Liver (tissue), 9 donors: ENCODE measurements around the gene THBS3. TPM values are rescaled to one million over a fixed set of nuclear protein-coding genes. Genes with fewer than 3 reads are reported as not detected.

Source experiments
- DNase-seq: peaks from one replicate; pipeline ENCODE4 v3.0.0-alpha.2; 2017; ENCODE audit warnings: low spot score
- H3K27ac ChIP-seq, 2 donors: one replicate each; pipeline ENCODE4 v1.7.0; 2013; ENCODE audit warnings: inconsistent platforms in 2 of 2, low read length in 2 of 2, control low read depth in 1 of 2, low read depth in 1 of 2, mild to moderate bottlenecking in 1 of 2
- H3K27me3 ChIP-seq, 4 donors: one replicate each; pipeline versions ENCODE4 v1.6.1 to v1.7.0; 2013; ENCODE audit warnings: low read length in 3 of 4, inconsistent platforms in 1 of 4, mild to moderate bottlenecking in 1 of 4, moderate library complexity in 1 of 4; ENCODE audit not compliant: control insufficient read depth in 4 of 4, insufficient read depth in 4 of 4
- H3K36me3 ChIP-seq, 4 donors: one replicate each; pipeline versions ENCODE4 v1.6.1 to v1.7.0; 2013; ENCODE audit warnings: low read length in 3 of 4, mild to moderate bottlenecking in 3 of 4, low read depth in 1 of 4, moderate library complexity in 1 of 4; ENCODE audit not compliant: control insufficient read depth in 4 of 4, insufficient read depth in 3 of 4
- H3K4me1 ChIP-seq, 4 donors: one replicate each; pipeline versions ENCODE4 v1.6.1 to v1.7.0; 2013; ENCODE audit warnings: low read length in 3 of 4, mild to moderate bottlenecking in 3 of 4, moderate library complexity in 1 of 4; ENCODE audit not compliant: control insufficient read depth in 4 of 4, insufficient read depth in 4 of 4
- H3K4me3 ChIP-seq, 3 donors: one replicate each; pipeline versions ENCODE4 v1.6.1 to v1.7.0; 2013; ENCODE audit warnings: low read length in 3 of 3, control low read depth in 1 of 3, low read depth in 1 of 3, mild to moderate bottlenecking in 1 of 3
- H3K9ac ChIP-seq, 2 donors: one replicate each; pipeline ENCODE4 v1.7.0; 2013; ENCODE audit warnings: low read length in 2 of 2, mild to moderate bottlenecking in 2 of 2, moderate library complexity in 2 of 2, control low read depth in 1 of 2, low read depth in 1 of 2
- H3K9me3 ChIP-seq, 4 donors: one replicate each; pipeline versions ENCODE4 v1.6.1 to v1.7.0; 2013; ENCODE audit warnings: low read length in 3 of 4; ENCODE audit not compliant: control insufficient read depth in 4 of 4
- ATF3 ChIP-seq: IDR thresholded peaks from 2 replicates; pipeline ENCODE4 v1.6.1; 2016; ENCODE audit warnings: antibody characterized with exemption
- CTCF ChIP-seq: fragments of 150-350 bp; IDR thresholded peaks from 2 replicates; pipeline ENCODE4 v1.5.1; 2017; ENCODE audit warnings: improper control_type of control experiment, low read depth, low read length; ENCODE audit not compliant: missing input control
- EGR1 ChIP-seq, 2 donors: IDR thresholded peaks; 2 replicates each; pipeline ENCODE4 v1.6.1; 2016 to 2018; ENCODE audit warnings: antibody characterized with exemption in 2 of 2, low read depth in 2 of 2
- FOXA1 ChIP-seq: IDR thresholded peaks from 2 replicates; pipeline ENCODE4 v1.6.1; 2016; ENCODE audit warnings: antibody characterized with exemption
- FOXA2 ChIP-seq: IDR thresholded peaks from 2 replicates; pipeline ENCODE4 v1.6.1; 2016; ENCODE audit warnings: antibody characterized with exemption
- GABPA ChIP-seq, 2 donors: IDR thresholded peaks in 1 of 2; conservative IDR thresholded peaks in 1 of 2; 2 replicates each; pipeline ENCODE4 v1.6.1; 2016; ENCODE audit warnings: antibody characterized with exemption in 2 of 2, mild to moderate bottlenecking in 1 of 2, moderate library complexity in 1 of 2
- HNF4A ChIP-seq, 2 donors: conservative IDR thresholded peaks; 2 replicates each; pipeline ENCODE4 v1.6.1; 2016; ENCODE audit warnings: antibody characterized with exemption in 2 of 2, mild to moderate bottlenecking in 2 of 2
- HNF4G ChIP-seq: IDR thresholded peaks from 2 replicates; pipeline ENCODE4 v1.6.1; 2016; ENCODE audit warnings: antibody characterized with exemption
- JUND ChIP-seq, 2 donors: IDR thresholded peaks; 2 replicates each; pipeline ENCODE4 v1.6.1; 2016; ENCODE audit warnings: antibody characterized with exemption in 2 of 2
- MAX ChIP-seq: IDR thresholded peaks from 2 replicates; pipeline ENCODE4 v1.6.1; 2016; ENCODE audit warnings: antibody characterized with exemption
- NR2F2 ChIP-seq: IDR thresholded peaks from 2 replicates; pipeline ENCODE4 v1.6.1; 2016; ENCODE audit warnings: antibody characterized with exemption
- RAD21 ChIP-seq, 2 donors: IDR thresholded peaks; 2 replicates each; pipeline ENCODE4 v1.6.1; 2016; ENCODE audit warnings: antibody characterized with exemption in 2 of 2, mild to moderate bottlenecking in 2 of 2
- REST ChIP-seq: IDR thresholded peaks from 2 replicates; pipeline ENCODE4 v1.6.1; 2016; ENCODE audit warnings: antibody characterized with exemption, mild to moderate bottlenecking
- RXRA ChIP-seq, 2 donors: IDR thresholded peaks; 2 replicates each; pipeline ENCODE4 v1.6.1; 2017 to 2018; ENCODE audit warnings: antibody characterized with exemption in 2 of 2, mild to moderate bottlenecking in 1 of 2
- SP1 ChIP-seq: IDR thresholded peaks from 2 replicates; pipeline ENCODE4 v1.6.1; 2018; ENCODE audit warnings: antibody characterized with exemption, mild to moderate bottlenecking
- YY1 ChIP-seq: IDR thresholded peaks from 2 replicates; pipeline ENCODE4 v1.6.1; 2016; ENCODE audit warnings: antibody characterized with exemption, mild to moderate bottlenecking
- ZBTB33 ChIP-seq: IDR thresholded peaks from 2 replicates; pipeline ENCODE4 v1.6.1; 2016; ENCODE audit warnings: antibody characterized with exemption
- WGBS: extraction: QIAGEN DNeasy Blood & Tissue Kit; methylation state at CpG from one replicate; pipeline ENCODE4 v1.1.7; 2013; 5-methylcytosine and 5-hydroxymethylcytosine counted together
- polyA plus RNA-seq, 2 donors: library from polyadenylated mRNA; stranded (reverse) in 1 of 2; unstranded in 1 of 2; fragments of 200-250 nt in 1 of 2; fragments of >200 nt in 1 of 2; fragmentation: Nextera tagmentation in 1 of 2; extraction: Ambion mirVana in 1 of 2; gene quantifications; one replicate each; pipeline versions ENCODE4 v1.2.1 to v1.2.3, GENCODE V29; 2013 to 2015
- total RNA-seq, 2 donors: library from RNA; depleted of rRNA; stranded (reverse); fragments of >200 nt; gene quantifications; one replicate each; pipeline ENCODE4 v1.2.3, GENCODE V29; 2014
- donor health status: healthy.
- donor health status: healthy.
- donor health status: healthy.
- donor health status: healthy.
- donor health status: healthy.

Gene THBS3
- total and polyA plus RNA-seq, 4 donors, result 3.1 to 6.9 (median 4.2) TPM

GRCh38 chr1:155173478-155174323 lies 34.0 kb downstream of the THBS3 start, which contains the start of gene TRIM46:
TSS of gene TRIM46 (plus strand) at chr1:155173849. CDS start at chr1:155173967, 118 bp downstream.
- Histone ChIP-seq H3K27ac (peak within 1 kb of the TSS; percentile 67 to 86), H3K9me3 (no peaks in the 10 kb centered on the region), H3K9ac (peak within 1 kb of the TSS; percentile 37 to 78), H3K27me3 (peaks cover 0 to 3% (median 0%) of the 10 kb centered on the region in 4 donors), H3K4me1 (peaks cover 0 to 10% (median 7%) of the 10 kb centered on the region in 4 donors), H3K36me3 (peaks cover 0 to 11% (median 5%) of the 10 kb centered on the region in 4 donors), H3K4me3 (peak within 1 kb of the TSS; percentile 69 to 92 (median 92))
- WGBS, result 5% methylated on average over 38 of the region's 38 CpGs
- DNase-seq, result peak; percentile 35
- TF ChIP-seq GABPA (IDR thresholded peaks at IDR 0.05 in 1 of 2, conservative IDR thresholded peaks at IDR 0.05 in 1 of 2), result no peak

GRCh38 chr1:155172732-155173477 lies 34.8 kb downstream of the THBS3 start, which contains the start of gene KRTCAP2:
TSS of gene KRTCAP2 (minus strand) at chr1:155173304. CDS start at chr1:155173224, 80 bp downstream.
- under 1% methylated on average over 57 of the region's 57 CpGs for WGBS

More at GRCh38 chr1:155172732-155173477, 34.8 kb downstream of the THBS3 start, which contains the start of gene KRTCAP2:
- peak; percentile 91 for DNase-seq
- TF ChIP-seq YY1, result peak; percentile 89
- TF ChIP-seq HNF4G, result no peak
- no peak for TF ChIP-seq ATF3
- TF ChIP-seq RAD21 (IDR thresholded peaks at IDR 0.05), result peak; percentile 71 to 85
- TF ChIP-seq EGR1 (IDR thresholded peaks at IDR 0.05; ENCODE audit: low read depth in 2 of 2), result no peak
- TF ChIP-seq SP1, result peak; percentile 31
- TF ChIP-seq FOXA2, result no peak
- TF ChIP-seq FOXA1, result peak; percentile 47
- peak; percentile 60 for TF ChIP-seq REST
- peak; percentile 56 to 63 for TF ChIP-seq RXRA (IDR thresholded peaks at IDR 0.05)
- peak; percentile 93 for TF ChIP-seq CTCF
- TF ChIP-seq HNF4A (conservative IDR thresholded peaks at IDR 0.05), result peak; percentile 27 to 47
- TF ChIP-seq JUND (IDR thresholded peaks at IDR 0.05), result no peak
- no peak for TF ChIP-seq ZBTB33
- peak in 1 of 2 donors; percentile 92 for TF ChIP-seq GABPA (IDR thresholded peaks at IDR 0.05 in 1 of 2, conservative IDR thresholded peaks at IDR 0.05 in 1 of 2)
- no peak for TF ChIP-seq MAX
- TF ChIP-seq NR2F2, result no peak
- Histone ChIP-seq H3K4me1 (peaks cover 0 to 10% (median 8%) of the 10 kb centered on the region in 4 donors), H3K9ac (peak within 1 kb of the TSS; percentile 37 to 78), H3K9me3 (no peaks in the 10 kb centered on the region), H3K27me3 (peaks cover 0 to 3% (median 0%) of the 10 kb centered on the region in 4 donors), H3K4me3 (peak within 1 kb of the TSS; percentile 69 to 92 (median 92)), H3K36me3 (peaks cover 0 to 11% (median 5%) of the 10 kb centered on the region in 4 donors), H3K27ac (peak within 1 kb of the TSS; percentile 67 to 86)
